Astrocyte of the hippocampus (primary cell): Measurements from ENCODE around the gene SLC9C2.
A peak's percentile ranks its signal among the peaks of the same experiment; 100 is the strongest.
"Not testable (repeated sequence)": the region's sequence is repeated elsewhere in the genome, so short reads cannot be mapped to it uniquely, and the experiment has no call there.

Experiments
- DNase-seq: peaks from one replicate; pipeline ENCODE4 v3.0.0; 2011; ENCODE audit warnings: low read depth, low spot score

SLC9C2 gene

DNA sequence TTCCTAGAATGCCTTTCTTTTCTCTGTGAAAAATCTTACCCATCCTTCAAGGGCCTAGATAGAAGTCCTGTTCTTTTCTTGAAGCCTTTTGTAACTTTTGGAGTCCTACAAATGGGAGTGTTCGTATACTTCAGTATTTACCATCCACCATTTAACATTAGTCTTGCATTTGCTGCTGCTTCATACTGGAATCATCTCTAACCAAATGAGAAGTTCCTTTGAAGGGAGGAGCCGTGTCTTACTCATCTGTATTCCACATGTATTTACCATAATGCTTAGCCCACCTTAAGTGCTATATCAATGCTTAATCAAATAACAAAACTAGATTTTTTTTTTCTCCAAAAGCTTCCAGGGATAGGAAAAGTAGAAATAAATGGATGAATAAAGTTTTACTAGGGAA is 118.6 kb downstream of the SLC9C2 start:
- DNase-seq = no peak

DNA sequence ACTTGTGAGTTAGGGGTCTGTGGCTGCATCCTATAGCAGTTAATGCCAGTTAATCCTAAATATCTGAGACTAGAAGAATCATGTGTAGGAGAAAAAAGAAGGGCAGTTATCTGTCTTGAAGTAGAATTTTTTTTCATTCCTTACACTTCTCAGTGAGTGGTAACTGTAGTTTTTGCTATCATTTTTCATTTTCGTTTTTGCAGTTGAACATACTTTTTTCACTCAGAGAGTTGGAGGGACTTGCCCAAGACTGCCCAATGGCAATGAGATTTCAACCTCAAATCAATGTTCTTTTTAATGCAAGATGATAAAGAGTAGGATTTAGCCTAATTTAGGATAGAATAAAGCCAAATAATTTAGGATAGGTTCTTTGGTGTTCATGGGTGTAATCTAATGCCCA is 120.2 kb downstream of the SLC9C2 start:
- no peak for DNase-seq

GRCh38 chr1:173481195-173481772 is 121.6 kb downstream of the SLC9C2 start:
- no peak for DNase-seq

GRCh38 chr1:173479649-173480048 is 123.2 kb downstream of the SLC9C2 start:
- DNase-seq = peak; percentile 26

DNA sequence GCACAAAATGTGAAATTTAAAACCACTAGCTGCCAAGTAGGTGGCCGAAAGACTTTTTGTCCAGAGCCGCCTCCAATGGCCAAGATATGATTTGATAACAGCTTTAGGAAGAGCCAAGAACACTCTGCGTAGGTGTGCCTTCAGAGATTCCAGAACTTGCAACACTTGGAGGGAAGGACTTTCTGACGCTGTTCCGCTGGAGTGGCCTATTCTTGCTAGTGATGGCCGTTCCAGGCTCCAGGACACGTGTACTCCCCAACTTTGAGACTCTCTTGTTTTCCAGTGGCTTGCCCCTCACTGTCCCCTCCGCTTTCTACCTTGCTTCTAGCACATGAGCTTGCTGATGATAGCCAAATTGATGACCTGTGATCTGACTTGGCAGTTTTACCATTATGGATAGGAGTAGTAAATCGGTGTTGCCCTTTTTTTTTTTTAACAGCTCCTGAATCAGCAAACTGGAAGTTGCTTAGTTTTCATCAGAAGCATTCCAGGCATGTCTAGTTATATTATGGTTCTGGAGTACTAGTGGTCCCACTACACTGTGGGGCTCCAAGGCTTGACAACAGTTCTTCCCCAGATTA is 124.7 kb downstream of the SLC9C2 start:
- DNase-seq = peak; percentile 70

DNA sequence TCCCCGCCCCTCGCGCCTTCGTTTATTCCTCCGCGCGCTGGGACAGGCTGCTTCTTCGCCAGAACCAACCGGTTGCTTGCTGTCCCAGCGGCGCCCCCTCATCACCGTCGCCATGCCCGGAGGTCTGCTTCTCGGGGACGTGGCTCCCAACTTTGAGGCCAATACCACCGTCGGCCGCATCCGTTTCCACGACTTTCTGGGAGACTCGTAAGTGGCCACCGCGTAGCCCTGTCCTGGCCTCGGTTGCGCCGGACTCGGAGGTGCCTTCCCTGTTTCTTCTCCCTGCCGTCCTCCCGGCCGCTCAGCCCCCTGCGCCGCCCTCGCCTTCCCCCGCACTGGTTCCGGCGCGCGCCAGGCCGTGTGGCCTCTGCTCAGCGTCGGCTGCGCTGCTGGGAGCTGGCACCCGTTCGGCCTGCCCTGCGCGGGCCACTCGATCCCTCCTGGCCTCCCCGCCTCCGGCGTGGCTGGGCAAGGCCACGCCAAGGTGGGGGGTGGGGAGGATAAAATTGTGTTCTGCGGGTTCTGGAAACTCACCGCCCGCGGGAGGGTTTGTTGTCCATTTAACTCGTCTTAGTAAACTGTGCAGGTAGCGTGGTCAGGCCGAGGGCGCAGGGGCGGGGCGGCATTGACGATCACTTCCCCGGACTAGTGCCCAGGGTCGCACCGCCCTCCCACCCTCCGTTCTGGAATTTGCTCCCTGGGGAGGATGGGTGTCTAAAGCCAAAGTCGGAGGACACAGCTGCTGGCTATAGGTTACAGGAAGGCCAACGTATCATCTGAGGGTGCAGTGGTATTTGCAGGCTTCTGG is 125.4 kb downstream of the SLC9C2 start, which contains the start of gene PRDX6:
Gene PRDX6 (plus strand): TSS at position 50 of the 808 bp plus-strand sequence. CDS start 63 bp downstream, at position 113.
- DNase-seq = peak; percentile 77

DNA sequence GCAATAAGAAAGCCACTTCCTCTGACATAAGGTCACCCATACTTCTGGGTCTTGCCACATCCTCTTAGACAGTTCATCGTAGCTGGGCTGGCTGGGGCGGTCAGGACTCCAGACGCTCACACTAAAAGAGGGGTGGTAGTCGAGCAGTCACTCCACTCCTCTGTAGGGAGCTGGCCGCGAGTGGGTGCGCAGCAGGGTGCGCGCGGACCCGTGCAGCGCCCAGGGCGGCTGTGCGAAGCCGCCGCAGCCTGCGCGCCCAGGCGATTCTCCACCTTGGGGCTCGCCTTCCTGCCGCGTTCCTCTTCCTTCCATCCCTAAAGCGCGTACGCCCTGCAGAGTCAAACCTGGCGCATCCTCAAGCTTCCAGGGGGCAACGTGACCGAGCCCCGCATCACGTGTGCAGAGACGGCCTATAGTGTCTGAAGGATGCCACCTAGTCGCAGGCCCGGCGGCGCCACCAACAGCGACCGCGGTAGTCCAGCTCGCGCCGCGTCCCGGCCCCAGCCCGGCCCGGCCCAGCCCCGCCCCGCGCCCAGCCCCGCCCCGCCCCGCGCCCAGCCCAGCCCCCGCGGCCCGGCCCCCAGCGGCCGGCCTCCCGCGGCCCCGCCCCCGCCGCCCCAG is 126.1 kb downstream of the SLC9C2 start:
- peak; percentile 91 for DNase-seq

DNA sequence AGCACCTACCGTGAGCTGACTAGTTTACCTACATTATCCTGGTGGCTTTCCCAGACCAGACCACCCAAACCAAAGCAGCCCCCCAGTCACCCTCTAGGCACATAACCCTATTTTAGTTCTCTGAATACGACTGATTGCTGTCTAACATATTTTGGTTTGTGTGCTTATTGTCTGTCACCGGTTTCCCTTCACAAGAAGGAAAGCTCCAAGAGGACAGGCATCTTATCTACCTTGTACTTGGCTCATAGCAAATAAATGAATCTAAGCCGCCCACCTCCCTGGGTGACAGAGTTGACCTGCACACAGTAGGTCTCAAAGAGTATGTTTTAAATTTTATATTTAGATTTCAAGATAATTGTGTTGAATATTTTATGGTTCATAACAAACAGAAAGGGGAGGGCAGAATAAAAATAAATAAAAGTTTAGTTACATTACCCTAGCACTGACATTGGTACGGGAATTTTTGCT is 126.6 kb downstream of the SLC9C2 start:
- no peak for DNase-seq

DNA sequence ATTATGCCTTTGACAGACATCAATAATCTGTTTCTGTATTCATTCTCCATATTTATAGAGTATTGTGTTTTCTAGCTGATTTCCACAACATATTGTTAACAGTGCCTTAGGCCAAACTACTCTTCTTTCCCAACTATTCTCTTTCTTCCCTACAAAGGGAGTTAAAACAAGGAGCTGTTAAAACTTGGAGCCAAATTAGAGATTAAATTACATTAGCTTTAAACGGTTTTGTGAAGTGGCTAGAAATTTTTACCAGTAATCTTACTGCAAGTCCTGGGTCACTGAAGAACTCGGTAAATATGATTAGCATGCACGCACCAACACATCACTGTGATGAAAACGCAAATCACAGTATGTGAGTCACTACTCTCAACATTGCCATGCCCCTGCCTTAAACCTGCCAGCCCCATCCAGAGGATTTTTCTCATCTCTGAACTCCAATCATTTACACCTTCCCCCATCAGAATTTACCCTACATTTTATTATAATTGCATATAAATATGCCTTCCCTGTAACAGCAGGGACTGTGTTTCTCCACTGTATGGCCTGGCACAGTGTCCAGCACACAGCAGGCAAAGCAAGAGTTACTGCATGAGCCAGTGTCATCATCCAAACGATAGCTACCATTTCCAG is 127.2 kb downstream of the SLC9C2 start:
- DNase-seq = peak; percentile 64

- not testable (repeated sequence) for DNase-seq
These were observed 128.0 kb downstream of the SLC9C2 start for GRCh38 chr1:173474780-173475421.

GRCh38 chr1:173474097-173474779 is 128.6 kb downstream of the SLC9C2 start:
- DNase-seq = peak; percentile 22

DNA sequence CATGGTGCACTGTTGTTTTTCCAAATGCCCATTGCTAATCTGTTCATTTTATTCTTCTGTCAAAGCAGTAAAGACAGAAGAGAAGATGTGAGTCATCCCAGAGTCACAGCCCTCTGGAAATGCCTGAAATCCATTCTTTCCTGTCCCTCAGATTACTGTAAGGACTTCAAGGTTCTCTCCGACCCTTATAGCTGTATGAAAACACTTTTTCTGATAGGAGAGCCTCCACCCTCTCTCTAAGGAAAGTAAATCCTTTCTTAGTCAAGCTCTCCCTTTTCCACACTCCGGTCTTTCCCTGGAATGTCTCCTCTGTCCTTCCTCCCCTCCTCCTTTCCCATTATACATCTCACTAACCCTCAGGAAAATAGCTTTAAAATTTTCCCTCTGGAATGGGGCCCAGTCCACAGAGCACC is 129.3 kb downstream of the SLC9C2 start:
- peak; percentile 65 for DNase-seq

- DNase-seq = no peak
These were observed 132.3 kb downstream of the SLC9C2 start for GRCh38 chr1:173470608-173471007.

DNA sequence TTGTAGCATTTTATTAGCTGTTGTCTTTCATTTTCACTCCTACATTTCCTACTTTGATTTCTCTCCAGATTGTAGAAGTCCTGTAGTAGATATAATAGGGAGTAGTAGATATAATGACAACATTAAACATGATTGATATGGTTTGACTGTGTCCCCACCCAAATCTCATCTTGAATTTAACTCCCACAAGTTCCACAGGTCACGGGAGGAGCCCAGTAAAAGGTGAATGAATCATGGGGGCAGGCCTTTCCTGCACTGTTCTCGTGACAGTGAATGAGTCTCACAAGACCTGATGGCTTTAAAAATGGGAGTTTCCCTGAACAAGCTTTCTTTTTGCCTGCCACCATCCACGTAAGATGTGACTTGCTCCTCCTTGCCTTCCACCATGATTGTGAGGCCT is 133.2 kb downstream of the SLC9C2 start:
- DNase-seq = no peak

GRCh38 chr1:173467426-173467825 is 135.4 kb downstream of the SLC9C2 start:
- no peak for DNase-seq

DNA sequence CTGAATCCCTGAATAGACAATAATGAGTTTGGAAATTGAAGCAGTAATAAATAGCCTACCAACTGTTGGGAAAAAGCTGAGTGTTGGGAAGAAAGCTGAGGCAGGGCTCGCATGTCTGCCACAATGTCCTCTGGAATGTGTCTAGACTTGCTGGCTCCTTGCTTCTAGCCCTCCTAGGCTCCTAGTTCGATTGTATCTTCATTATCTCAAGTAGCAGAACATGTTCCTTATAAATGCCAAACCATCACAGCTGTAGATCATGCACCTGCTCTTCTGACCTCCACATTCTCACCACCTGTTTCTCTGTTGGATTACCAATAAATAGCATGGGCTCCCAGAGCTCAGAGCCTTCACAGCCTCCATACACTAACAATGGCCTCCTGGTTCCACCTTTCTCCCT is 138.7 kb downstream of the SLC9C2 start:
- not testable (repeated sequence) for DNase-seq

DNA sequence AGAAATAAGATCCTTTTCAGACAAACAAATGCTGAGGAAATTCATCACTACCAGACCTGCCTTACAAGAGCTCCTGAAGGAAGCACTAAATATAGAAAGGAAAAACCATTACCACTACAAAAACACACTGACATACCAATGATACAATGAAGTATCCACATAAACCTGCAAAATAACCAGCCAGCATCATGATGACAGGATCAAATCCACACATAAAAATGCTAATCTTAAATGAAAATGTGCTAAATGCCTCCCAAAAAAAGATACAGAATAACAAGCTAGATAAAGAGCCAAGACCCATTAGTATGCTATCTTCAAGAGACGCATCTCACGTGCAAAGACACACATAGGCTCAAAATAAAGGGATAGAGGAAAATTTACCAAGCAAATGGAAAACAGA is 140.2 kb downstream of the SLC9C2 start:
- DNase-seq = not testable (repeated sequence)

- no peak for DNase-seq
These were observed 143.0 kb downstream of the SLC9C2 start for GRCh38 chr1:173459885-173460284.

DNA sequence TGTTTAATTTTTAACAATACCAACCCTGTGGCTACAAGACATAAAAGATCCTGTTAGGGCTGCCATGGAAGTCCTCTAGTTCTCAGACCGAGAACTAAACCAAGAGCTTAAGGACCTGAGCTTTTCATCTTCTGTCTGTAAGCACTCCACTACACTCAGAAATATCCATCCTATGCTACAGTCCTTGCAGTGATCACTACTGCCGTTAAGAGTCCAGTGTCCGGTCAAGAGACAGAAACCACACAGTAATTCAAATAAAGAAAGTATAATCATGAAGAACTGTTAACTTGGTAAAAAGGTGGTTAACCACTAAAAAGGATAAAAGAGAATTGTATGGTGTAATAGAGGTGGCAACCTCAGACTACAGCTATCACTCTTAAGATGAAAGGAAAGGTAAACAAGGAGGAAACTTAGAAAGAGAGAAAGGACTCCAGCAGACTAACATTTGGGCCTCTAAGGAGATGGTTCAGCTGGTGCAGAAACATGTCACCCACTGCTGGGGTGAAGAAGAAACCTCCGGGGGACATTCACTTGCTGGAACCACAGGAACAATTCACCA is 147.8 kb downstream of the SLC9C2 start:
- no peak for DNase-seq

DNA sequence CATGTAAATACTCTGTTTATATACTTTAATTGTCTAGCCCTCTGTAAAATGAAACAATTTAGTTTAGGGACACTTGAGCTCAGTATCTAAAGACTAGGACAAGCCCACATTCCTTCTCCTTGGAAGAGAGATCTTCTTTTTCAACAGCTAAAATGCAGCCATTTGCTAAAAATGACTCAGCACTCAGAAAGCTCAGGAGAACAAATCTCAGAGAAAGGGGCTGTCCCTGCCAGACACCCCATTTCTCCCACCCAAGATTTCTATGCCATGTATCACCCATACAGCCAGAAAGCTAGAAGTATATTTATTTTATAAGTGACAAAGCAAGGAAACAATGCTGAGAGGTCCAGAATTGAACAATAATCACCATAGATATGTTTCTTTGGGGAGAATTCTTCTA is 148.9 kb downstream of the SLC9C2 start:
- DNase-seq = peak; percentile 34
